ENCODE measurements around the gene EMILIN3. TPM values are rescaled to one million over a fixed set of nuclear protein-coding genes. Genes with fewer than 3 reads are reported as not detected.

Gene EMILIN3
- total and polyA plus RNA-seq, 2 experiments from 2014 or later, result 0.45 to 2.3 TPM

DNA sequence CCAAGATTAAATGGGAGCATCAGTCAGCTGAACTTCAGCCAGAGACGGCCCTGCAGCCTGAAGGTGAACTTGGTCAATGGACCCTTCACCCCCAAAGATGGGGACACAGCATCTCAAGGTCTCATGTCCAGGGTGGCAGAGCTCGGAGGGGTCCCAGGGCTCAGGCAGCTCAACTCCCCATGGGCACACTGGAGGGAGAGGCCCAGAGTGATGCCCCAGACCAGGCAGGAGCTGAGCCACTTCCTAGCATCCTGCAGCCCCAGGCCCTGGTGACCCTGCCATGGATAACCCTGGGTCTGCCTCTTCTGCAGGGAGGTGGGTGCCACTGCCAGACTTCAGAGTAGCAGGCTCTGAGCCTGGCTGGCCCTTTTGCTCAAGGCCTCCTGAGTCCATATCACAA, 27.5 kb upstream of the EMILIN3 start:
- H3K4me1 ChIP-seq (ENCODE audit: low read depth), result no peaks in the 10 kb centered on the region
- no peak overlapping the region for H3K27ac ChIP-seq

DNA sequence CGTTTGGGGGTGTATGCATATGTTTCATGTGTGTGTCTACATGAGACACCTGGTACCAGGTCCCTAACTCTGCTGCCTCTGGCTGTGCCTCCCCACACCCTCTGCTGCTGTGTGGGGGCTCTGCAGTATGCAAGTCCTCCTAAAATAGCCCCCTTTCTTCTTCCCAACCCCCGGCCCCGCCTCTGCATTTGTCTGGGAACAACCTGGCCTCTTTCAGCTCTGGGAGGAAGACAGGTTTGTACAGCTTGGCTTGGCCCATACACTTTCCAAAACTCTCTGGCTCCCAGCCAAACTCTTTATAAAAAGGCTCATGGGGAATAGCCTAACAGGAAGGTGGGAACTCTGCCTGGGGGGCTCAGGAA, 27.1 kb upstream of the EMILIN3 start:
- Histone ChIP-seq H3K4me1 (ENCODE audit: low read depth) (no peaks in the 10 kb centered on the region), H3K4me3 (no peak overlapping the region), H3K9me3 (ENCODE audit: low read depth) (no peaks in the 10 kb centered on the region), H3K27ac (no peak overlapping the region), H3K27me3 (no peaks in the 10 kb centered on the region), H3K36me3 (no peaks in the 10 kb centered on the region)
- TF ChIP-seq, protein P1, sequence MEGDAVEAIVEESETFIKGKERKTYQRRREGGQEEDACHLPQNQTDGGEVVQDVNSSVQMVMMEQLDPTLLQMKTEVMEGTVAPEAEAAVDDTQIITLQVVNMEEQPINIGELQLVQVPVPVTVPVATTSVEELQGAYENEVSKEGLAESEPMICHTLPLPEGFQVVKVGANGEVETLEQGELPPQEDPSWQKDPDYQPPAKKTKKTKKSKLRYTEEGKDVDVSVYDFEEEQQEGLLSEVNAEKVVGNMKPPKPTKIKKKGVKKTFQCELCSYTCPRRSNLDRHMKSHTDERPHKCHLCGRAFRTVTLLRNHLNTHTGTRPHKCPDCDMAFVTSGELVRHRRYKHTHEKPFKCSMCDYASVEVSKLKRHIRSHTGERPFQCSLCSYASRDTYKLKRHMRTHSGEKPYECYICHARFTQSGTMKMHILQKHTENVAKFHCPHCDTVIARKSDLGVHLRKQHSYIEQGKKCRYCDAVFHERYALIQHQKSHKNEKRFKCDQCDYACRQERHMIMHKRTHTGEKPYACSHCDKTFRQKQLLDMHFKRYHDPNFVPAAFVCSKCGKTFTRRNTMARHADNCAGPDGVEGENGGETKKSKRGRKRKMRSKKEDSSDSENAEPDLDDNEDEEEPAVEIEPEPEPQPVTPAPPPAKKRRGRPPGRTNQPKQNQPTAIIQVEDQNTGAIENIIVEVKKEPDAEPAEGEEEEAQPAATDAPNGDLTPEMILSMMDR (IDR thresholded peaks at IDR 0.05; ENCODE audit: low read depth, low read length), result no peak
- no peak for DNase-seq (ENCODE audit: low read depth in 1 of 2, low spot score in 1 of 2)

More for the DNA sequence above, 27.5 kb upstream of the EMILIN3 start:
- no peak overlapping the region for H3K4me3 ChIP-seq
- no peaks in the 10 kb centered on the region for H3K9me3 ChIP-seq (ENCODE audit: low read depth)
- H3K36me3 ChIP-seq, result no peaks in the 10 kb centered on the region
- H3K27me3 ChIP-seq, result no peaks in the 10 kb centered on the region
- TF ChIP-seq, protein P1 (IDR thresholded peaks at IDR 0.05; ENCODE audit: low read depth, low read length), result no peak
- no peak for DNase-seq (ENCODE audit: low read depth in 1 of 2, low spot score in 1 of 2)

DNA sequence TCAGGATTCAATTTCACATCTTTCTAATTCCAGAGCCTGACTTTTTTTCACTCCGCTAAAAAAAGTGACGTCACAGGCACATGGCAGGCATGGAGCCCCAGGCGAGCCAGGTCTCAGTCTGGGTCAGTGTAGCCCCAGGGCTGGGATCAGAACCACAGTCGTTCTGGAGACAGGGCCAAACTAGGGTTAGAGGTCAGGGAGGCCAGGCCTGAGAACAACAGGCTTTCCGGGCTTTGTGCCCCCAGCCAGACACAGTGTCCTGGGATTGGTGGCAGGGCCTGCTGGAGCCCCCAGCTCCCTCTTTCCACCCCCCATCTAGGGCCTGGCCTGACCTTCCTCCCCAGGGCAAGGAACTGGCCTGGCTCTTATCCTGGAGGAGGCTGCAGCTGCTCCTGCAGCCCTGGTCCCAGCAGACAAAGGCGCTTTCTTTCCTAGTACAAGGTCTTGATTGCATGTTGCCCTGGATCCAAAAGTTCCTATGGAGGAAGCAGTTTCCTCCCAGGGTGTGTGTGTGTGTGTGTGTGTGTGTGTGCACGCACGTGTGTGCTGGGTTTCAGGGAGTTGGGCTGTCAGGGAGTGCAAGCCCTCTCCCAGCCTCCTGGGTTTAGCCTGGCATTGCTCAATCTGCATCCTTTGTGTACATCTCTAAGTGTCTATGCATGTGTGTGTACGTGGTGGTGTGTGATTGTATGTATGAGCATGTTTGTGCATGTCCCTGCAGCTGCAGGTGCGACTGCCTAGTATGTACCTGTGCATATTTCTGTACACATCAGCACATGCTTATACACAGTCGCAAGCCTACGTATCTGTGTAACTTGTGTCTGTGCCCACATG, 26.5 kb upstream of the EMILIN3 start:
- no peaks in the 10 kb centered on the region for H3K36me3 ChIP-seq
- no peaks in the 10 kb centered on the region for H3K4me1 ChIP-seq (ENCODE audit: low read depth)
- no peak overlapping the region for H3K4me3 ChIP-seq
- H3K9me3 ChIP-seq (ENCODE audit: low read depth), result no peaks in the 10 kb centered on the region
- TF ChIP-seq, protein P1 (IDR thresholded peaks at IDR 0.05; ENCODE audit: low read depth, low read length), result no peak
- peak in 1 of 2 donors; percentile 53 for DNase-seq (ENCODE audit: low read depth in 1 of 2, low spot score in 1 of 2)
- H3K27me3 ChIP-seq, result no peaks in the 10 kb centered on the region
- H3K27ac ChIP-seq, result no peak overlapping the region

DNA sequence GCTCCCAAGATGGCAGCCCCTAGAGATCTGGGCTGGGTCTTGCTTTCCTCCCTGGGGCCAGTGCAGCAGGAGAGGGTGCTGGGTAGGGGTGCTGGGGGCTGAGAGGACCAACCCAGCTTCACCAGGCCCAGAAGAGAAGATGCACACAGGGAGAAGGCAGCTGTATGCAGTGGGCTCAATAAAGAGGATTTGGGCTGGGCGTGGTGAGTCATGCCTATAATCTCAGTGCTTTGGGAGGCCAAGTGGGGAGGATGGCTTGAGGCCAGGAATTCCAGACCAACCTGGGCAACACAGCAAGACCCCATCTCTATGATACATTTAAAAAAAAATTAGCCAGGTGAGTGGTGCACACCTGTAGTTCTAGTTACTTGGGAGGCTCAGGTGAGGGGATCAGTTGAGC, 25.7 kb upstream of the EMILIN3 start:
- Histone ChIP-seq H3K36me3 (no peaks in the 10 kb centered on the region), H3K27me3 (no peaks in the 10 kb centered on the region), H3K4me1 (ENCODE audit: low read depth) (no peaks in the 10 kb centered on the region), H3K4me3 (no peak overlapping the region), H3K9me3 (ENCODE audit: low read depth) (no peaks in the 10 kb centered on the region), H3K27ac (no peak overlapping the region)
- no peak for DNase-seq (ENCODE audit: low read depth in 1 of 2, low spot score in 1 of 2)
- TF ChIP-seq, protein P1 (IDR thresholded peaks at IDR 0.05; ENCODE audit: low read depth, low read length), result no peak

DNA sequence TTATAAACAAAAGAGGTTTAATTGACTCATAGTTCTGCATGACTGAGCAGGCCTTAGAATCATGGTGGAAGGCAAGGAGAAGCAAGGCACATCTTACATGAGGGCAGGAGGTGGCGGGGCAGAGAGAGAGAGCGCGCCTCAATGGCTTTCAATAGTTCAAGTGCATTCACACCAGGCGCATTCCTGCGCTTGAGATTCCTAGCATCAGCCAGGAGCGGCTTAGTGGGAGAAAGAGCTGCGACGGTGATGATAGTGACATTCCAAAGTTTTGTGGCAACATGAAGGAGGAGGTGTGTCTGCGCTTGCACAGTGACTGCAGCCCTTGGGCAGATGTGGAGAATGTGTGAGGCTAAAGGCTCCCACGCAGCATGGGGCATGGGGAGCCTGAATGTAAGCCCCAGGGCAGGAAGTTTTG, 25.0 kb upstream of the EMILIN3 start:
- Histone ChIP-seq H3K9me3 (ENCODE audit: low read depth) (no peaks in the 10 kb centered on the region), H3K36me3 (no peaks in the 10 kb centered on the region), H3K4me1 (ENCODE audit: low read depth) (no peaks in the 10 kb centered on the region), H3K27ac (no peak overlapping the region), H3K4me3 (no peak overlapping the region), H3K27me3 (no peaks in the 10 kb centered on the region)
- DNase-seq (ENCODE audit: low read depth in 1 of 2, low spot score in 1 of 2), result peak in 1 of 2 donors; percentile 40
- TF ChIP-seq, protein P1 (IDR thresholded peaks at IDR 0.05; ENCODE audit: low read depth, low read length), result no peak

All from cardiac muscle cell (in vitro differentiated cells and primary cell).